Lung microvascular endothelial cell (primary cell): Measurements from ENCODE around the gene ZNF17. TPM values are rescaled to one million over a fixed set of nuclear protein-coding genes. Genes with fewer than 3 reads are reported as not detected.
"Not testable (repeated sequence)": the region's sequence is repeated elsewhere in the genome, so short reads cannot be mapped to it uniquely, and the experiment has no call there.

Experiments used
- DNase-seq, 2 donors: peaks; one replicate each; pipeline versions ENCODE4 v3.0.0 to v3.0.0-alpha.2; 2010; ENCODE audit warnings: low read depth in 2 of 2
- total RNA-seq: library from RNA; depleted of rRNA; stranded (reverse); fragments of >200 nt; gene quantifications from 2 replicates; pipeline ENCODE4 v1.2.1, GENCODE V29; 2014

ZNF17 gene
- total RNA-seq = 6.8 and 10.9 TPM in 2 replicates

DNA sequence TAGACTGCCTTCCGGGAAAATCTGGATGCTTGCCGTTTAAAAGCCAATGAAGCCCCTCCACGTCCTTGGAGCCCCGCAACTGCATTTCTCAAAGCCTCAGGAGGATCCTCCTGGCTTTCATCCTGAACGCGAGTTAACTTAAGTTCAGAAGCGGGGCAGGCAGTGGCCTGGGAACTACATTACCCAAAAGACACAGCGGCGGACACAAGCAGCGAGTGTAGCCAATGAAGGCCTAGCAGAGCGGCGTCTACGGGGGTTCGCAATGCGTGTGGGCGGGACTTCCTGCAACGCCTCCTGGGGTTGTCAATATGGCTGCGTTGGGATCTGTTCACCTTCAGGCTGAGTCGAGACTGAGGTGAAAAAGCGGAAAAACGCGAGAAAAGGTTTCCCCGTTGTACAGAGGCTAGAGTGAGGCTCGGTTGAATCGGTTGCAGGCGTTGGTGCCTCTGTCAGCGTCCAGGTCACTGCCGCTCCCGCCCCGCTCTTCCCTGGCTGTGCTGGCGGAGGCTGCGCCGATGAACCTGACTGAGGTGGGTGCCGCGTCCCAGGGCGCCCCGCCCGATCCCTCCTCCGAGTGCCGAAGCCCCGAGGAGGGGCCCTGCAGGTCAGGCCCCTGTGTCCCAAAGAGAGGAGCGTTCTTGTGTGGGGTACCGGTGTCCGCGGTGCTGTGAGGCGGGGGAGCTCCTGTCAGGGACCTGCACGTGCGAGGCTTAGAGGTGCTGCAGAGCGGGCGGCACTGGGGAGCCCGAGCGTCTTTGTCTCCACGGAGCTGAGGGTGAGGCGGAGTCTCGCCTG is at the start of gene ZNF17:
TSS of gene ZNF17 (plus strand) at position 285 of the 795 bp plus-strand sequence. CDS start 2,455 bp downstream, outside the sequence.
- peak; percentile 95 for DNase-seq

DNA sequence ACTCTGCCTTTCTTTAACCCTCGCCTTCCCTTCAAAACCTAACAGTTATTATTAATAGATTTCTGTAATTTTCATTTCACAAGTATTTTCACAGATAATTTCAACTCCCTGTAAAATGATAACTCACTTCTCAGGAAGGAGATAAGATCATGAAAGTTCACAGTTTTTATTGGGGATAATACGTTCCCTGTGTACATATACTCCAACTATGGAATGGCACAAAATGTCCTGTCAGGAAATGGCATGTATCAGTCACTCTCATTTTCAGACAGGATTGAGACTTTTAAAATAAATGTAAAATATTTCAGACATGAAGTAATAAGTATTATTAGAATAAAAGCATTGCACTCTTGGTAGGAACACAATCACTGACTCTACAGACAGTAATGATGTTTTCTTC is 48.5 kb upstream of the ZNF17 start:
- no peak for DNase-seq

DNA sequence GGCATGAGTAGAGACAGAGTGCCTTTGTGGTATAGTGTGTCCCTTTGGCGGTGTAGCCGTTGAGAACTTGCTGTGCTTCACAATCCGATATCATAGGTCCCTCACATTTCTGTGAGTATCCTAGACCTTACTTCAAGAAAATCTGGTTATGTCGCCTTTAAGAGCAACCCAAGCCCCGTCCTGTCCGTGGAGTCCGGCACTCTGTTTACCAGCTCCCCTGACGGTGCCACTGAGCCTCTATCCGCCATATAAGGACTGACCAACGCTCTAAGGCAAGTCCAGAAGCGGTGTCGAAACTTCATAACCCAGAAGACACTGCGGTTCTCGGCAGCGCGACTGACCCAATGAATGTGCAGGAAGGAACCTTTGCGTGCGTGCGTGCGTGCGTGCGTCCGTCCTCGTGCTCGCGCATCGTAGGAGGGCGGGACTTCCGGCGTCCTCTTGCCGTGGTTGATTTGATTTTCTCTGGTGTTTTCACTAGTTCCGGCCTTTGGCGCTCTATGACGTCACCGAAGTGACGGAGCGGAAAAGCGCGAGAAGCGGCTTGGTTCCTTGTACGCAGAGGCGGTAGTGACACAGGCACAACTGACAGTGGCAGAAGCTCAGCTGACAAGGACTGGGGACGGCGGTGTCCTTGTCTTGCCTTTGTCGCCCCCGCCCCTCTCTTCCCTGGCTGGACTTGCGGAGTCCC is 47.8 kb upstream of the ZNF17 start, which contains the start of the genes TRAPPC2B and ZNF547:
TSS of gene TRAPPC2B (plus strand) at position 555 of the 691 bp plus-strand sequence. CDS start 1,283 bp downstream, outside the sequence.
TSS of gene ZNF547 (plus strand) at position 555 of the 691 bp plus-strand sequence. CDS start 5,005 bp downstream, outside the sequence.
- DNase-seq = peak; percentile 100

DNA sequence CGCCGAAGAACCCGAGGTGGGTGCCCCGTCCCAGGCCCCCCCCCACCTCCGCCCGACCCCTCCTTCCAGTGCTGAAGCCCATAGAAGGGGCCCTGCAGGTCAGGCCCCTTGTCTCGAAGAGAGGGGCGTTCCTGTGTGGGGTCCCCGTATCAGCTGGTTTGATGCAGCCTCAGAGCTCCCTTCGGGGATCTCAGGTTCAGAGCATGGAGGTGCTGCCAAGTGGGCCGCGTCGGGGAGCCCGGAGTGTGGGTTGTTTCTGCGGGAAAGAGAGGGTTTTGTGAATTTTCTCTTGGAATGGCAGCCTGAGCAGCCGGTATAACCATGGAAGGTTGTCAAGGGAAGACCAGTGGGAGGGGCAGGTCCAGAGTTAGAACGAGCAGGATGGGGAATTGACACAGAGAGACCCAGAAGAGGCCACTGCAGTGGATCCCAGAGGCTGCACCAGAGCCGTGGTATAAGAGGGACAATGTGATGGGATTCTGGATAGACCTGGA is 47.2 kb upstream of the ZNF17 start:
- peak; percentile 16 to 33 for DNase-seq

DNA sequence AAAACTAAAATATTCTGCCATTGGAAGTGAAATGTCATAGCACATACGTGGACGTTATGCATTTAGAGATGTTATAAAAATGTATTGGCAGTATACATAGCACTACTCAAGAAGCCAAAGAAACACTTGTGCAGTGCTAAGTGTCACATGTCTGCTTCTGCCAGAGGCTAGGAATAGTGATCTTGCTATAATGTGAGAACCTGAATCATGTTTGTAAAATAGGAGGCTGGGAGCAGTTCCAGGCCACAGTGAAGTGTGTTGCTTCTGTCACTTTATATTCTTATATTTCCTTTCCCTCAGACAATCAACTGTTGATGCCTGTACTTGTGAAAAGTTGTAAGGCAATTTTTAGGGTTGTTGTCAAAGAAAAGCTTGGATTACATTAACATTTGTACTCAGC is 44.2 kb upstream of the ZNF17 start:
- DNase-seq = no peak

DNA sequence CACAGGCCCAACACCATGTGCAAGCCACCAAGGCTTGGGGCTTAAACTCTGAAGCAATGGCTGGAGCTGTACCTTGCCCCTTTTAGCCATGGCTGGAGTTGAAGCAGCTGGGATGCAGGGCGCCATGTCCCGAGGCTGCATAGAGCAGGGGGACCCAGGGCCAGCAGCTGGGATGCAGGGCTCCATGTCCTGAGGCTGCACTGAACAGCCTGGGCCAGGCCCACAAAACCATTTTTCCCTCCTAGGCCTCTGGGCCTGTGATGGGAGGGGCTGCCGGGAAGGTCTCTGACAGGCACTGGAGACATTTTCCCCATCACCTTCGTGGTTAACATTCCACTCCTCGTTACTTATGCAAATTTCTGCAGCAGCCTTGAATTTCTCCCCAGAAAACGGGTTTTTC is 36.8 kb upstream of the ZNF17 start:
- no peak for DNase-seq

DNA sequence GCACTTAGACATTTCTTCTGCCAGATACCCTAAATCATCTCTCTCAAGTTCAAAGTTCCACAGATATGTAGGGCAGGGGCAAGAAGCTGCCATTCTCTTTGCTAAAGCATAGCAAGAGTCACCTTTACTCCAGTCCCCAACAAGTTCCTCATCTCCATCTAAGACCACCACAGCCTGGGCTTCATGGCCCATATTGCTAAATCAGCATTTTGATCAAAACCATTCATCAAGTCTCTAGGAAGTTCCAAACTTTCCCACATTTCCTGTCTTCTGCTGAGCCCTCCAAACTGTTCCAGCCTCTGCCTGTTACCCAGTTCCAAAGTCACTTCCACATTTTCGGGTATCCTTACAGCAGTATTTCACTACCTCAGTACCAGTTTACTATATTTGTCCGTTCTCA is 36.3 kb upstream of the ZNF17 start:
- not testable (repeated sequence) for DNase-seq

DNA sequence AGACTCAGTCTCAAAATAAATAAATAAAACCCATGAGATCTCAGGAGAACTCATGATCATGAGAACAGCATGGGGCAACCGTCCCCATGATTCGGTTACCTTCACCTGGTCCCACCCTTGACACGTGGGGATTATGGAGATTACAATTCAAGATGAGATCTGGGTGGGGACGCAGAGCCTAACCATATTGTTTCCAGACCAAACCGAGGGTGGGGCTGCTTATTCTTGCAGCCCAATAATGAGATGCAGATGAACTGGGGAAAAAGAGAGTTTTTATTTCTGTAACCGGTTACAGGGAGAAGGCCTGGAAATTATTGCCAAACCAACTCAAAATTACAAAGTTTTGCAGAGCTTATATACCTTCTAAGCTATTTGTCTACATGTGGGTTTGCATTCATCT is 34.8 kb upstream of the ZNF17 start:
- DNase-seq = no peak

DNA sequence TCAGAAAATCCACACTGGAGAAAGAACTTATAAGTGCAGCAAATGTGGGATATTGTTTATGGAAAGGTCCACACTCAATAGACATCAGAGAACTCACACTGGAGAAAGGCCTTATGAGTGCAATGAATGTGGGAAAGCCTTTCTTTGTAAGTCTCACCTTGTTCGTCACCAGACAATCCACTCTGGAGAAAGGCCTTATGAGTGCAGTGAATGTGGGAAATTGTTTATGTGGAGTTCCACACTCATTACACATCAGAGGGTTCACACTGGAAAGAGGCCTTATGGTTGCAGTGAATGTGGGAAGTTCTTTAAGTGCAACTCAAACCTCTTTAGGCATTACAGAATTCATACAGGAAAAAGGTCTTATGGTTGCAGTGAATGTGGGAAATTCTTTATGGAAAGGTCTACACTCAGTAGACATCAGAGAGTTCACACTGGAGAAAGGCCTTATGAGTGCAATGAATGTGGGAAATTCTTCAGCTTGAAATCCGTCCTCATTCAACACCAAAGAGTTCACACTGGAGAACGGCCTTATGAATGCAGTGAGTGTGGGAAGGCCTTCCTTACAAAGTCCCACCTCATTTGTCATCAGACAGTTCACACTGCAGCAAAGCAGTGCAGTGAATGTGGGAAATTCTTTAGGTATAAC is 33.3 kb upstream of the ZNF17 start:
- DNase-seq = no peak

DNA sequence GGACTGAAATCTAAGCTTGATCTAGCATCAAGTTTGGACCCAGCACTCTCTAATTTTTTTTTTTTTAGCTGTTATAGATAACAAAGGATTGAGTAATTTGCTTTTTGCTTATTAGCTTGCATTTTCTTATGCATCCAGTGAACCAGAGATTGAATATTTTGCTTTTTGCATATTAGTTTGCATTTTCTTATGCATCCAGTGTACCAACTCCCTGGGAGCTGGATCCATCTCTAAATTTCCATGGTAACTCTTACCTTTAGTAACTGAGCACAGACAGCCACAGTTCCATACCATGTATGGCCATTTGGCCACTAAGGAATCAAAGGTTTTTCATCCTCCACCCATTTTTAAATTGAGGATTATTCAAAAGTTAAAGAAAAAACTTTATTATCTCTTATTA is 30.0 kb upstream of the ZNF17 start:
- no peak for DNase-seq

DNA sequence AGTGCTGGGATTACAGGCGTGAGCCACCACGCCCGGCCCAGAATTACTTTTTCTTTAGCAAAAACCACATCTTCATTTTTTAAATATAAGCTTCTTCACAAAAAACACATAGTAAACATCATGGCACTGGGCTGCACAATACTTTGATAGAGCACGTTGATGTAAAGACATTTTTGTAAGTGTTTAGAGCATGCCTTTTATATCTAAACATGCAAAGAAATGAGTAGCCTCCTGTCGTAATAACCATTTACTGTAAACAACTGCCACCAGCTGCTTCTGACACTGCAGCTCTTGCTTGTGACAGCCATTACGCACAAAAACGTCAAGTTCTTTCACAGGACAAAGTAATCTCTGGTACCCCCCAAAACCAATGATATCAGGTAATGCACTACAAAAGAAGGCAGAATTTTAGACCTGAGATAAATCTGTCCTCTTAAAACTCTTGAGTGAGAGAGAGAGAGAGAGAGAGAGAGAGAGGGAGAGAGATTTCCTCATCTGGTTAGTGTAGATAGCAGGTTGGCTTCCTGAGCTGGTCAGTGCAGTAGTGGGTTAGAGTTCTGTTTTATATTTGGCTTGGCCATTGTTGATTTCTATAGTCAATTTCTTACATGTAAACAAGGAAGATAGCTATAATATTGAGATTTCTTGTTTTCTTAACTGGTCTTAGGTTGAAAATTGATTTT is 28.0 kb upstream of the ZNF17 start:
- DNase-seq = no peak

DNA sequence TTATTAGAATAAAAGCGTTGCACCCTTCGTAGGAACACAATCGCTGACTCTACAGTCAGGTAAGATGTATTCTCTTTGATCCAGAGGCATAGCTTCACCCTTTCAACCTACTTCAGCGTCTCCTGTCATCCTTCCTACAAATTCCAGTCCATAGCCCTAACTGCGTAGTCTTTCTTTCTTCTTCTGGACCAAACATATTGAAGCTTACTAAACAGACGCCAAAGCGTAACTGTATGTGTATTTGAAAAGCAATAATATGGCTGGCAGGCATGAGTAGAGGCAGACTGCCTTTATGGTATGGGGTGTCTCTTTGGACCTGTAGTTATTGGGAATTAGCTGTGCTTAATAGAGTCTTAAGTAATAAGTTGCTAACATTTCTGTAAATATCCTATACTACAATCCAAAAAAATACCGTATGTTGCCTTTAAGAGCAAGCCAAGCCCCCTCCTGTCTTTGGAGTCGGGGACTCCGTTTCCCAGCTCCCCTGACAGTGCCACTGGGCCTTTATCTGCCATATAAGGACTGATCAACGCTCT is 21.7 kb upstream of the ZNF17 start:
- no peak for DNase-seq

DNA sequence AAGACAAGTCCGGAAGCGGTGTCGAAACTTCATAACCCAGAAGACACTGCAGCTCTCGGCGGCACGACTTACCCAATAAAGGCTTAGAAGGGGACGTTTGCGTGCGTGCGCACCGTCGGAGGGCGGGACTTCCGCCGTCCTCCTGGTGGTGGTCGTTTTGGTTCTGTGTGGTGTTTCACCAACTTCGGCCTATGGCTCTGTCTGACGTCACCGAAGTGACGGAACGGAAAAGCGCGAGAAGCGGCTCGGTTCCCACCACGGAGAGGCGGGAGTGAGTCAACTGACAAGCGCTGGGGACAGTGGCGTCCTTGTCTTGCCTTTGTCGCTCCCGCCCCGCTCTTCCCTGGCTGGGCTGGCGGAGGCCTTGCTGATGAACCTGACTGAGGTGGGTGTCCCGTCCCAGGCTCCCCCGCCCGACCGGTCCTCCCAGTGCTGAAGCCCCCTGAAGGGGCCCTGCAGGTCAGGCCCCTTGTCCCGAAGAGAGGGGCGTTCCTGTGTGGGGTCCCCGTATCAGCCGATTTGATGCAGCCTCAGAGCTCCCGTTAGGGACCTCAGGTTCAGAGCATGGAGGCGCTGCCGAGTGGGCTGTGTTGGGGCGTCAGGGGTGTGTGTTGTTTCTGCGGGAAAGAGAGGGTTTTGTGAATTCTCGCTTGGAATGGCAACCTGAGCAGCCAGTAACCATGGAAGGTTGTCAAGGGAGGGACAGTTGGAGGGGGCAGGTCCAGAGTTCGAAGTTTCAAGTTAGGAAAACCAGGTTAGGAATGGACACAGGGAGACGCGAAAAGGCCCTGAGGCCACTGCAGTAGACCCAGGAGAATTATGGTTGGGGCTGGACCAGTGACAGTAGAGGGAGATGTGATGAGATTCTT is 21.0 kb upstream of the ZNF17 start, which contains the start of gene ZNF548:
TSS of gene ZNF548 (plus strand) at position 125 of the 869 bp plus-strand sequence. CDS start at position 371, 246 bp downstream.
- peak; percentile 99 for DNase-seq

DNA sequence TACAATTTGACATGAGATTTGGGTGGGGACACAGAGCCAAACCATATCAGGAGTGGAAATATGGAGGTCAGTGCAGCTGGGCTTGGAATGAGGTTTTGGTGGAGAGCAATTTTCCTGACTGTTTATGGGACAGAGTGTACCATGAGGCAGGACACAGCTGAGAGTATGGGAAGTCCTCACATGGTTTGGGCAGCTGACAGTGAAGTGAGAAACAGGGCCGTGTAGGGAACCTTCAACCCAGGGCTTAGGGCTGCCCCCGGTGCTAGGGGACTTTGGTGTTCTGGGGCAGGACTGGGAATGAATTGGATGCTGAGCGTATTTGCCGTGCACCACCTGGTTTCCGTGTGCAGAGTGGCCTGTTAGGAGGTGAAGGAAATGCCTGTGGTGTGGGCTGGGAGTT is 15.3 kb upstream of the ZNF17 start:
- no peak for DNase-seq

DNA sequence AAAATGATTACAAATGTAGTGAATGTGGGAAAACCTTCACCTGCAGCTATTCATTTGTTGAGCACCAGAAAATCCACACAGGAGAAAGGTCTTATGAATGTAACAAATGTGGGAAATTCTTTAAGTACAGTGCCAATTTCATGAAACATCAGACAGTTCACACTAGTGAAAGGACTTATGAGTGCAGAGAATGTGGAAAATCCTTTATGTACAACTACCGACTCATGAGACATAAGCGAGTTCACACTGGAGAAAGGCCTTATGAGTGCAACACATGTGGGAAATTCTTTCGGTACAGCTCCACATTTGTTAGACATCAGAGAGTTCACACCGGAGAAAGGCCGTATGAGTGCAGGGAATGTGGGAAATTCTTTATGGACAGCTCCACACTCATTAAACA is 12.1 kb upstream of the ZNF17 start:
- no peak for DNase-seq

DNA sequence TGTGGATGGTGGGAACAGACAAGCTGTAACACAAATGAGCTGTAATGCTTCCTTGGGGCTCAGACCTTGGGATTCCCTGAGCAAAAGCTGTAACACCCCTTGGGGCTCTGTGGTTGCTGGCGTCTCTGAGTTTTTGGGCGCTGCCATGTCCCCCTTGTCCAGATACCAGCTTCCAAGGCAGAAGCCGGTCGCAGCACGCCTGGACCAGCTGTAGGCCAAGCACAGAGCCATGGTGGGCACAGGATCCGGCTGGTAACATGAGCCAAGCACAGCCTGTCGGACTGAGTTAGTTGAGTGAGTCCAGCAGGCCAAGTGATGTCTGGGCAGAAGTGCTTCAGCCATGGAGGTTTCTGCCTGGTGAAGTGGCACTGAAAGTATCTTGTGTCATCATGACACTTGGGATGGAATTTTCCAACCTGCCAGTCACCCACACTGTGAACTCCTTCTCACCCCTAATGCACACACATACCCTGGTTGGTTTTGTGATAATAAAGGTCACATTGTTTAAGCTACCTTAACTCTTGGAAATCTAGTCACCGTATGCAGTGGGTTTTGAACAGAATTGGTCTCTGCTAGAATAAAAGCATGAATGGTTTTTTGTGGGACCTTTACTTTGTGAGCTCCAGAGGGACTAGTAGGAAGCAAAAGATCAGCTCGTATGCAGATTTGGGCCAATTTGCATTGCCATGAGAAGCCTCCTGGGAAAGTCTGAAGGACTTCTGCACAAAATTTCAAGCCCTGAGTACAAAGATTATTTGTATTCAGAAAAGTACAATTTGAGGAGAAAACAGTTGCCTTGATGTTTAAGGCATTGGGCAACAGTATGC is 7.0 kb upstream of the ZNF17 start:
- no peak for DNase-seq

DNA sequence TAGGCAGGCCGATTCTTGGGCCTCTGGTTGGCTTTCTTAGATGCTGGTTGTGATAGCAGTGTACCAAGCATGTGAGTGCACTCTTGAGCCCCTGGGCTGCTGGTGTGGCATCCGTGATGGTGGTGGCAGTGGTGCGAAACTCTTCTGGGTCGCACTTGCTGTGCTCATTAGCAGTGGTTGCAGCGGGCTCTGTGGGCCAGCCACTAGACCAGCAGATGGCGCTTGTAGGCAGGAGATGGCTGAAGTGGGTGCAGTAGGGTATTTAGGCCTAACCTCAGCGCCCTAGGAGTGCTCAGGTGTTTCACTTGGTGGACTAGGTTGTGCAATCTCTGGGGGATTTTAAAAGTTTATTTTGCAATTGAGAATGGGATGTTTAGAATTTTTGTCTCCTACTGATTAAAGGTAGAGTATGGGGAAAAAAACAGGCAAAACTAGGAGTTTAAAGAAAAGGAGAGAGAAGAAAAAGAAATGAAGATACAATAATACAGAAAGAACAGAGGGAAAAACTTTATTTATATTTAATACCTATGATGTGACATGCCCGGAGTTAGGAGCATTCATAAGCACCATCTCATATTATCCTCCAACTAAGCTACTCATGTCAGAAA is 4.3 kb upstream of the ZNF17 start:
- DNase-seq = peak; percentile 63 to 68

DNA sequence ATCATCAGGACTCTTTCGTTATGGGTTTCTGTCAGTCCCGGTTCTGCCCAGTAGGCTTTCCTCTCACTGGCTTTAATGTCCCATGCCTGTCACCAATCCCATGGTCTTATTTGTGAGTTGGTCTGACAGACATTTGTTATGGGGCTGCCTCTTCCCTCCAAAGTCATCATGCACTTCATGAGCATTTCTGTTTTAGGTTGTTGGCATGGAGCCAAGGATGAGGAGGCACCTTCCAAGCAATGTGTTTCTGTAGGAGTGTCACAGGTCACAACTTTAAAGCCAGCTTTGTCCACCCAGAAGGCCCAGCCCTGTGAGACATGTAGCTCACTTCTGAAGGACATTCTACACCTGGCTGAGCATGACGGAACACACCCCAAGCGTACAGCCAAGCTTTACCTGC is 8.5 kb downstream of the ZNF17 start:
- no peak for DNase-seq

DNA sequence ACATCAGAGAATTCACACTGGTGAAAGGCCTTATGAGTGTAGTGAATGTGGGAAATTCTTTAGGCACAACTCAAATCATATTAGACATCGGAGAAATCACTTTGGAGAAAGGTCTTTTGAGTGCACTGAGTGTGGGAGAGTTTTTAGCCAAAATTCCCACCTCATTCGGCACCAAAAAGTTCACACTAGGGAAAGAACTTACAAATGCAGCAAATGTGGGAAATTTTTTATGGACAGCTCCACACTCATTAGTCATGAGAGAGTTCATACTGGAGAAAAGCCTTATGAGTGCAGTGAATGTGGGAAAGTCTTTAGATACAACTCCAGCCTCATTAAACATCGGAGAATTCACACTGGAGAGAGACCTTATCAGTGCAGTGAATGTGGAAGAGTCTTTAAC is 10.1 kb downstream of the ZNF17 start:
- no peak for DNase-seq
